H1 (cell line): ENCODE data around the gene SUPT20HL1. TPM values are rescaled to one million over a fixed set of nuclear protein-coding genes. Genes with fewer than 3 reads are reported as not detected.

Experiments
- CTCF ChIA-PET: fragments of 300-600 bp; sonication (Branson Sonifier 250); formaldehyde crosslinking; loops from one replicate; lab custom pipeline; 2021; ENCODE audit not compliant: partially characterized antibody; lab: Charles Lee
- POLR2A ChIA-PET: fragments of 300-600 bp; sonication (Branson Sonifier 250); formaldehyde crosslinking; loops from one replicate; lab custom pipeline; 2021; ENCODE audit warnings: inconsistent platforms; ENCODE audit not compliant: partially characterized antibody; lab: Charles Lee
- DNase-seq, 2 experiments: peaks; one replicate each; pipeline versions ENCODE4 v3.0.0 to v3.0.0-alpha.2; 2010 to 2022; ENCODE audit warnings: low spot score in 2 of 2, low read depth in 1 of 2, mixed read lengths in 1 of 2
- FAIRE-seq: peaks from 2 replicates; lab custom pipeline; 2011; peaks lifted over from hg19 to GRCh38; lab: Jason Lieb, UNC
- H2AFZ ChIP-seq: 2 replicates; pipeline ENCODE4 v1.8.1; 2012; ENCODE audit warnings: low read length, inconsistent platforms
- H2AK5ac ChIP-seq: 2 replicates; pipeline ENCODE4 v1.6.1; 2013; ENCODE audit warnings: low read depth, low read length
- H2BK120ac ChIP-seq: replicated peaks from 2 replicates; pipeline ENCODE3; 2013; ENCODE audit warnings: low read depth, low read length, inconsistent platforms
- H2BK12ac ChIP-seq: 2 replicates; pipeline ENCODE4 v1.6.1; 2013; ENCODE audit warnings: low read depth, low read length
- H2BK15ac ChIP-seq: 2 replicates; pipeline ENCODE4 v1.6.1; 2013; ENCODE audit warnings: low read length
- H2BK20ac ChIP-seq: 2 replicates; pipeline ENCODE4 v1.6.1; 2013; ENCODE audit warnings: low read length
- H2BK5ac ChIP-seq: 2 replicates; pipeline ENCODE4 v1.6.1; 2013; ENCODE audit warnings: low read depth, low read length
- H3K14ac ChIP-seq: 2 replicates; pipeline ENCODE4 v1.6.1; 2013; ENCODE audit warnings: inconsistent platforms; ENCODE audit not compliant: insufficient read length
- H3K18ac ChIP-seq: 2 replicates; pipeline ENCODE4 v1.6.1; 2013; ENCODE audit warnings: low read length; ENCODE audit errors: extremely low read depth
- H3K23ac ChIP-seq: 2 replicates; pipeline ENCODE4 v1.6.1; 2013; ENCODE audit warnings: inconsistent platforms; ENCODE audit not compliant: insufficient read length
- H3K23me2 ChIP-seq: 2 replicates; pipeline ENCODE4 v1.6.1; 2013; ENCODE audit warnings: low read depth, low read length
- H3K27ac ChIP-seq: 2 replicates; pipeline ENCODE4 v1.6.1; 2011; ENCODE audit warnings: low read depth, low read length, inconsistent platforms
- H3K27me3 ChIP-seq, 4 experiments: replicated peaks in 1 of 4; 1 replicate in 1 of 4; 2 replicates in 3 of 4; pipeline versions ENCODE4 v1.6.1 to v1.8.1; 2011 to 2013; ENCODE audit warnings: low read length in 3 of 4, mild to moderate bottlenecking in 3 of 4, inconsistent platforms in 2 of 4, mixed read lengths in 2 of 4, moderate library complexity in 1 of 4; ENCODE audit not compliant: control insufficient read depth in 3 of 4, insufficient read depth in 3 of 4; ENCODE audit errors: extremely low read depth in 1 of 4
- H3K36me3 ChIP-seq, 4 experiments: 2 replicates each; pipeline versions ENCODE4 v1.6.1 to v1.8.1; 2011 to 2013; ENCODE audit warnings: mild to moderate bottlenecking in 4 of 4, low read length in 3 of 4, moderate library complexity in 2 of 4, control low read depth in 1 of 4, inconsistent platforms in 1 of 4; ENCODE audit not compliant: insufficient read depth in 4 of 4, control insufficient read depth in 2 of 4
- H3K4ac ChIP-seq: replicated peaks from 2 replicates; pipeline ENCODE3; 2013; ENCODE audit warnings: low read length, low read depth, mixed read lengths, inconsistent platforms; ENCODE audit not compliant: insufficient read length
- H3K4me1 ChIP-seq, 4 experiments: replicated peaks in 1 of 4; 1 replicate in 1 of 4; 2 replicates in 3 of 4; pipeline versions ENCODE4 v1.6.1 to v1.8.1; 2011 to 2013; ENCODE audit warnings: low read length in 3 of 4, inconsistent platforms in 2 of 4, mixed read lengths in 1 of 4; ENCODE audit not compliant: insufficient read depth in 4 of 4, control insufficient read depth in 3 of 4
- H3K4me2 ChIP-seq, 2 experiments: 2 replicates each; pipeline versions ENCODE4 v1.6.1 to v1.8.1; 2011 to 2013; ENCODE audit warnings: low read depth in 2 of 2, low read length in 2 of 2, control low read depth in 1 of 2, inconsistent platforms in 1 of 2, mild to moderate bottlenecking in 1 of 2; ENCODE audit not compliant: insufficient read depth in 1 of 2
- H3K4me3 ChIP-seq, 4 experiments: fragments of 200-600, 300-600 bp in 1 of 4; sonication (generic), shearing (Covaris generic), sonication (Bioruptor Twin) in 1 of 4; 2 replicates each; pipeline versions ENCODE4 v1.5.1 to v1.8.1; 2011 to 2016; ENCODE audit warnings: low read length in 4 of 4, low read depth in 3 of 4, control low read depth in 2 of 4, inconsistent platforms in 2 of 4, mild to moderate bottlenecking in 2 of 4, mixed read lengths in 1 of 4, moderate library complexity in 1 of 4; ENCODE audit not compliant: insufficient read depth in 2 of 4; ENCODE audit errors: extremely low read depth in 1 of 4
- H3K56ac ChIP-seq: replicated peaks from 2 replicates; pipeline ENCODE3; 2013; ENCODE audit warnings: low read depth, mild to moderate bottlenecking, mixed read lengths, low read length, inconsistent platforms; ENCODE audit not compliant: insufficient read length
- H3K79me1 ChIP-seq: 2 replicates; pipeline ENCODE4 v1.6.1; 2013; ENCODE audit warnings: low read depth, low read length, control low read depth
- H3K79me2 ChIP-seq, 2 experiments: 2 replicates each; pipeline versions ENCODE4 v1.6.1 to v1.8.1; 2012 to 2013; ENCODE audit warnings: low read length in 2 of 2, mild to moderate bottlenecking in 2 of 2, inconsistent platforms in 1 of 2; ENCODE audit not compliant: insufficient read depth in 2 of 2, control insufficient read depth in 1 of 2
- H3K9ac ChIP-seq, 4 experiments: replicated peaks in 1 of 4; 1 replicate in 1 of 4; 2 replicates in 3 of 4; pipeline versions ENCODE4 v1.6.1 to v1.8.1; 2011 to 2013; ENCODE audit warnings: low read depth in 3 of 4, low read length in 3 of 4, control low read depth in 2 of 4, mild to moderate bottlenecking in 2 of 4, moderate library complexity in 2 of 4, inconsistent platforms in 1 of 4; ENCODE audit errors: extremely low read depth in 1 of 4
- H3K9me3 ChIP-seq, 2 experiments: 2 replicates each; pipeline versions ENCODE4 v1.6.1 to v1.8.1; 2012 to 2013; ENCODE audit warnings: mild to moderate bottlenecking in 2 of 2, moderate library complexity in 2 of 2, control low read depth in 1 of 2, inconsistent platforms in 1 of 2, low read depth in 1 of 2, low read length in 1 of 2, mixed read lengths in 1 of 2; ENCODE audit not compliant: insufficient read depth in 2 of 2
- H4K20me1 ChIP-seq, 2 experiments: replicated peaks in 1 of 2; 2 replicates each; pipeline versions ENCODE3 to v1.8.1; 2011 to 2013; ENCODE audit warnings: inconsistent platforms in 2 of 2, low read length in 2 of 2, mild to moderate bottlenecking in 1 of 2; ENCODE audit not compliant: insufficient read depth in 2 of 2, control insufficient read depth in 1 of 2
- H4K5ac ChIP-seq: 2 replicates; pipeline ENCODE4 v1.6.1; 2013; ENCODE audit warnings: low read length, low read depth, mixed read lengths, inconsistent platforms; ENCODE audit not compliant: insufficient read length
- H4K8ac ChIP-seq: 2 replicates; pipeline ENCODE4 v1.8.0; 2013; ENCODE audit warnings: mild to moderate bottlenecking, moderate library complexity, low read length, inconsistent platforms; ENCODE audit not compliant: insufficient read depth; ENCODE audit errors: extremely low read depth
- H4K91ac ChIP-seq: replicated peaks from 2 replicates; pipeline ENCODE3; 2013; ENCODE audit warnings: low read length, mixed read lengths, inconsistent platforms; ENCODE audit not compliant: insufficient read length
- CEBPB ChIP-seq: IDR thresholded peaks from 2 replicates; pipeline ENCODE4 v1.6.1; 2012; ENCODE audit warnings: low read depth, low read length
- EP300 ChIP-seq, 2 experiments: IDR thresholded peaks; 1 replicate in 1 of 2; 2 replicates in 1 of 2; pipeline ENCODE4 v1.6.1; 2011 to 2012; ENCODE audit warnings: low read depth in 2 of 2, low read length in 2 of 2, mild to moderate bottlenecking in 2 of 2, borderline replicate concordance in 1 of 2, inconsistent platforms in 1 of 2, moderate library complexity in 1 of 2
- GABPA ChIP-seq: IDR thresholded peaks from 2 replicates; pipeline ENCODE4 v1.6.1; 2011; ENCODE audit warnings: mild to moderate bottlenecking, low read length, moderate library complexity, borderline replicate concordance; ENCODE audit not compliant: insufficient read depth
- HDAC2 ChIP-seq, 2 experiments: fragments of 300-600 bp in 1 of 2; sonication (generic) in 1 of 2; IDR thresholded peaks; 2 replicates each; pipeline ENCODE4 v1.6.1; 2011 to 2012; ENCODE audit warnings: low read depth in 2 of 2, low read length in 2 of 2, mild to moderate bottlenecking in 2 of 2, moderate library complexity in 2 of 2, borderline replicate concordance in 1 of 2, inconsistent platforms in 1 of 2
- HDAC6 ChIP-seq: IDR thresholded peaks from one replicate; pipeline ENCODE4 v1.7.1; 2012; ENCODE audit warnings: low read depth, mild to moderate bottlenecking, inconsistent platforms, low read length, moderate library complexity
- JUND ChIP-seq: IDR thresholded peaks from 2 replicates; pipeline ENCODE4 v1.6.1; 2011; ENCODE audit warnings: mild to moderate bottlenecking, improper control_type of control experiment, low read length
- KDM4A ChIP-seq: IDR thresholded peaks from one replicate; pipeline ENCODE4 v1.7.1; 2012; ENCODE audit warnings: low read depth, mild to moderate bottlenecking, moderate library complexity, low read length, inconsistent platforms; ENCODE audit not compliant: severe bottlenecking
- MAFK ChIP-seq: IDR thresholded peaks from 2 replicates; pipeline ENCODE4 v1.6.1; 2012; ENCODE audit warnings: low read depth, mild to moderate bottlenecking, improper control_type of control experiment, low read length
- NANOG ChIP-seq: IDR thresholded peaks from 2 replicates; pipeline ENCODE4 v1.6.1; 2011; ENCODE audit warnings: low read length, low read depth, mild to moderate bottlenecking, inconsistent platforms; ENCODE audit not compliant: insufficient read depth, poor library complexity, severe bottlenecking
- PHF8 ChIP-seq: fragments of 200-600 bp; sonication (generic); conservative IDR thresholded peaks from 2 replicates; pipeline ENCODE4 v1.7.1; 2012; ENCODE audit warnings: low read depth, mild to moderate bottlenecking, inconsistent platforms, low read length, moderate library complexity
- RFX5 ChIP-seq: IDR thresholded peaks from 2 replicates; pipeline ENCODE4 v1.6.1; 2011; ENCODE audit warnings: low read depth, low read length, improper control_type of control experiment, borderline replicate concordance
- SIRT6 ChIP-seq: IDR thresholded peaks from one replicate; pipeline ENCODE4 v1.7.1; 2012; ENCODE audit warnings: low read length, inconsistent platforms
- SUZ12 ChIP-seq: fragments of 200-600 bp; sonication (generic); IDR thresholded peaks from 2 replicates; pipeline ENCODE4 v1.6.1; 2012; ENCODE audit warnings: mild to moderate bottlenecking, inconsistent platforms, low read length, moderate library complexity, mixed read lengths
- YY1 ChIP-seq: IDR thresholded peaks from 2 replicates; pipeline ENCODE4 v1.6.1; 2011; ENCODE audit warnings: low read depth, mild to moderate bottlenecking, low read length
- WGBS, 2 experiments: shearing (Covaris generic) in 1 of 2; methylation state at CpG; one replicate each; pipeline versions ENCODE4 v1.1.6 to v1.1.7; 2013 to 2015; ENCODE audit warnings: low lambda C conversion rate in 2 of 2, mixed read lengths in 2 of 2, inconsistent platforms in 1 of 2, low coverage in 1 of 2, missing lambda C conversion rate in 1 of 2; ENCODE audit not compliant: insufficient replicate concordance in 2 of 2, insufficient coverage in 1 of 2, insufficient read length in 1 of 2; ENCODE audit errors: extremely low coverage in 1 of 2, missing lambda C conversion rate in 1 of 2; 5-methylcytosine and 5-hydroxymethylcytosine counted together
- polyA plus RNA-seq, 7 experiments: library from polyadenylated mRNA; depleted of rRNA in 3 of 7; stranded (reverse) in 5 of 7; unstranded in 2 of 7; fragments of >200 nt in 5 of 7; fragments of 200-250 nt in 2 of 7; gene quantifications; 1 replicate in 5 of 7; 2 replicates in 1 of 7; 4 replicates in 1 of 7; pipeline versions ENCODE4 v1.2.1 to v1.2.3, GENCODE V29; 2011 to 2013; ENCODE audit warnings: missing spikeins in 2 of 7, mixed read lengths in 2 of 7
- total RNA-seq: library from RNA; stranded (reverse); fragmentation: NEBNext Ultra II Directional; extraction: Animal tissue kit (Norgen Biotek cat#: 25700); gene quantifications from 2 replicates; pipeline ENCODE4 v1.2.1, GENCODE V29; 2021

SUPT20HL1 gene
- total and polyA plus RNA-seq, 2 of the 8 experiments (the other 6 are each of a cell fraction or from before 2014, with no cell fraction given): not detected

GRCh38 chrX:24392709-24393108 lies 32.3 kb downstream of the SUPT20HL1 start:
- ChIA-PET POLR2A (interaction anchor here (1.0 kb wide), 1 partner anchor 20 kb away, joined by 3 read pairs; no protein-coding TSS in a partner anchor), CTCF (interaction anchor here (1.2 to 11.4 kb wide), 2 partner anchors 12 to 106 kb away, joined by 4 to 144 read pairs; no protein-coding TSS in a partner anchor)
- no peak overlapping the region for H4K91ac ChIP-seq
- H3K9me3 ChIP-seq: no peaks in the 10 kb centered on the region
- H2BK20ac ChIP-seq: no peak overlapping the region
- FAIRE-seq (no peak), DNase-seq (no peak)
- no peak overlapping the region for H2BK12ac ChIP-seq
- no peak overlapping the region for H3K4ac ChIP-seq
- WGBS, 2 experiments: 98% methylated on average over 5 of the region's 6 CpGs; no CpG with 5 or more reads in 1 of the 2 experiments
- no peaks in the 10 kb centered on the region for H3K36me3 ChIP-seq
- H3K56ac ChIP-seq: no peak overlapping the region
- no peak overlapping the region for H3K18ac ChIP-seq
- no peaks in the 10 kb centered on the region for H3K79me2 ChIP-seq
- H2AK5ac ChIP-seq: no peak overlapping the region
- no peak overlapping the region for H3K9ac ChIP-seq
- no peak overlapping the region for H3K14ac ChIP-seq
- no peaks in the 10 kb centered on the region for H3K27me3 ChIP-seq
- H4K8ac ChIP-seq: no peak overlapping the region
- no peak overlapping the region for H3K23ac ChIP-seq
- H4K20me1 ChIP-seq: no peaks in the 10 kb centered on the region
- H2BK15ac ChIP-seq: no peak overlapping the region; the same call in 1 of the 2 replicates
- no peak overlapping the region for H3K4me2 ChIP-seq
- H2BK120ac ChIP-seq: no peak overlapping the region
- H3K27ac ChIP-seq: no peak overlapping the region
- H2AFZ ChIP-seq: no peak overlapping the region
- no peak overlapping the region for H2BK5ac ChIP-seq
- no peak overlapping the region for H3K4me3 ChIP-seq
- no peak overlapping the region for H4K5ac ChIP-seq
- no peaks in the 10 kb centered on the region for H3K79me1 ChIP-seq
- peaks cover 0 to 4% (median 0%) of the 10 kb centered on the region in 4 experiments; a peak in 3 of 7 replicates for H3K4me1 ChIP-seq
- no peaks in the 10 kb centered on the region for H3K23me2 ChIP-seq
- TF ChIP-seq NANOG (no peak), CEBPB (no peak), GABPA (no peak), RFX5 (no peak), SIRT6 (no peak), MAFK (no peak), YY1 (no peak), SUZ12 (no peak), PHF8 (no peak), HDAC6 (no peak), KDM4A (no peak), JUND (no peak), EP300 (IDR thresholded peaks at IDR 0.05; ENCODE audit: borderline replicate concordance in 1 of 2, low read depth in 2 of 2, low read length in 2 of 2) (no peak), HDAC2 (IDR thresholded peaks at IDR 0.05; ENCODE audit: borderline replicate concordance in 1 of 2, low read depth in 2 of 2, low read length in 2 of 2) (no peak)
